Endothelial cell of umbilical vein (primary cell): ENCODE data around the gene CNTNAP4. TPM values are rescaled to one million over a fixed set of nuclear protein-coding genes. Genes with fewer than 3 reads are reported as not detected.

ENCODE experiments used
- BruUV-seq: library from RNA; stranded (reverse); fragments of 400-500 nt; replicated peaks from 2 replicates; lab custom pipeline; 2021; lab: Mats Ljungman, UMichigan
- CTCF ChIA-PET: fragments of 300-600, 350-600 bp; sonication (Branson Sonifier 250); formaldehyde crosslinking; loops from one replicate; lab custom pipeline; 2021; ENCODE audit warnings: antibody characterized with exemption, inconsistent platforms; lab: Charles Lee
- POLR2A ChIA-PET: fragments of 300-600, 350-600 bp; sonication (Branson Sonifier 250); formaldehyde crosslinking; loops from one replicate; lab custom pipeline; 2021; ENCODE audit warnings: antibody characterized with exemption, inconsistent platforms; lab: Charles Lee
- DNase-seq: peaks from one replicate; pipeline ENCODE4 v3.0.0-alpha.2; 2011; ENCODE audit warnings: low read depth, low spot score
- FAIRE-seq: peaks from 2 replicates; lab custom pipeline; 2011; peaks lifted over from hg19 to GRCh38; lab: Jason Lieb, UNC
- H2AFZ ChIP-seq: 2 replicates; pipeline ENCODE4 v1.6.0; 2012; ENCODE audit warnings: low read depth, low read length, control low read depth, inconsistent platforms
- H3K27ac ChIP-seq: 2 replicates; pipeline ENCODE4 v1.5.1; 2011; ENCODE audit warnings: low read depth, mild to moderate bottlenecking, control low read depth, low read length, moderate library complexity; ENCODE audit not compliant: insufficient read depth
- H3K27me3 ChIP-seq, 2 experiments: 2 replicates each; pipeline versions ENCODE4 v1.6.0 to v1.6.1; 2011; ENCODE audit warnings: low read length in 2 of 2, mixed read lengths in 1 of 2; ENCODE audit not compliant: control insufficient read depth in 2 of 2, insufficient read depth in 2 of 2
- H3K36me3 ChIP-seq, 2 experiments: 2 replicates in 1 of 2; 3 replicates in 1 of 2; pipeline ENCODE4 v1.5.1; 2011; ENCODE audit warnings: low read length in 2 of 2, mild to moderate bottlenecking in 1 of 2, moderate library complexity in 1 of 2; ENCODE audit not compliant: control insufficient read depth in 2 of 2, insufficient read depth in 2 of 2; ENCODE audit errors: extremely low read depth in 1 of 2
- H3K4me1 ChIP-seq: 3 replicates; pipeline ENCODE4 v1.5.1; 2011; ENCODE audit warnings: mild to moderate bottlenecking, low read length; ENCODE audit not compliant: control insufficient read depth, insufficient read depth; ENCODE audit errors: extremely low read depth
- H3K4me2 ChIP-seq: 2 replicates; pipeline ENCODE4 v1.6.1; 2011; ENCODE audit warnings: low read length, control low read depth, mixed read lengths; ENCODE audit not compliant: insufficient read depth
- H3K4me3 ChIP-seq, 3 experiments: fragments of 200-600 bp in 1 of 3; sonication (generic), shearing (Covaris generic) in 1 of 3; replicated peaks in 1 of 3; 2 replicates each; pipeline ENCODE4 v1.5.1; 2011 to 2016; ENCODE audit warnings: control low read depth in 3 of 3, low read length in 3 of 3, mild to moderate bottlenecking in 2 of 3, inconsistent platforms in 1 of 3, low read depth in 1 of 3, moderate library complexity in 1 of 3; ENCODE audit not compliant: insufficient read depth in 1 of 3
- H3K79me2 ChIP-seq: 2 replicates; pipeline ENCODE4 v1.6.0; 2012; ENCODE audit warnings: low read length, inconsistent platforms; ENCODE audit not compliant: control insufficient read depth, insufficient read depth
- H3K9ac ChIP-seq: replicated peaks from 2 replicates; pipeline ENCODE3; 2011; ENCODE audit warnings: low read length, control low read depth; ENCODE audit not compliant: insufficient read depth; ENCODE audit errors: extremely low read depth
- H3K9me1 ChIP-seq: replicated peaks from 3 replicates; pipeline ENCODE4 v1.6.0; 2011; ENCODE audit warnings: mild to moderate bottlenecking, low read length; ENCODE audit not compliant: control insufficient read depth, insufficient read depth; ENCODE audit errors: extremely low read depth
- H3K9me3 ChIP-seq: replicated peaks from 2 replicates; pipeline ENCODE4 v1.5.1; 2012; ENCODE audit warnings: low read length, inconsistent platforms; ENCODE audit not compliant: control insufficient read depth, insufficient read depth
- H4K20me1 ChIP-seq: replicated peaks from 2 replicates; pipeline ENCODE3; 2011; ENCODE audit warnings: mild to moderate bottlenecking, low read length; ENCODE audit not compliant: control insufficient read depth, insufficient read depth; ENCODE audit errors: extremely low read depth
- CTCF ChIP-seq, 2 donors: IDR thresholded peaks; 1 replicate in 1 of 2; 2 replicates in 1 of 2; pipeline ENCODE4 v1.5.1; 2011; ENCODE audit warnings: low read length in 2 of 2, mild to moderate bottlenecking in 2 of 2, moderate library complexity in 2 of 2, control low read depth in 1 of 2, inconsistent platforms in 1 of 2, low read depth in 1 of 2; ENCODE audit not compliant: insufficient read depth in 1 of 2; ENCODE audit errors: extremely low read depth in 1 of 2
- EZH2 ChIP-seq: IDR thresholded peaks from 2 replicates; pipeline ENCODE4 v1.6.1; 2012; ENCODE audit warnings: borderline replicate concordance, low read depth, mild to moderate bottlenecking, moderate library complexity, low read length, inconsistent platforms; ENCODE audit not compliant: severe bottlenecking
- FOS ChIP-seq: IDR thresholded peaks from 2 replicates; pipeline ENCODE4 v1.6.1; 2011; ENCODE audit warnings: mild to moderate bottlenecking, low read length, moderate library complexity, borderline replicate concordance; ENCODE audit not compliant: insufficient read depth
- GATA2 ChIP-seq: IDR thresholded peaks from 2 replicates; pipeline ENCODE4 v1.7.0; 2011; ENCODE audit warnings: low read depth, mild to moderate bottlenecking, moderate library complexity, mixed read lengths, low read length; ENCODE audit not compliant: insufficient read length, insufficient read depth
- JUN ChIP-seq: IDR thresholded peaks from 2 replicates; pipeline ENCODE4 v1.6.1; 2011; ENCODE audit warnings: borderline replicate concordance, low read depth; ENCODE audit not compliant: insufficient read length, insufficient read depth
- MAX ChIP-seq: IDR thresholded peaks from 2 replicates; pipeline ENCODE4 v1.6.1; 2011; ENCODE audit not compliant: insufficient read depth, insufficient read length
- MYC ChIP-seq: IDR thresholded peaks from one replicate; pipeline ENCODE4 v1.6.1; 2011; ENCODE audit warnings: mild to moderate bottlenecking, low read depth, low read length
- POLR2A ChIP-seq: IDR thresholded peaks from 2 replicates; pipeline ENCODE4 v1.6.1; 2012; ENCODE audit warnings: low read depth, mild to moderate bottlenecking, control low read depth, low read length
- dilution Hi-C: fragments of 300-500 bp; cut with MboI; formaldehyde crosslinking; loops from one replicate; pipeline ENCODE4 v1.15.0; 2019; ENCODE audit warnings: low sequenced_read_pairs; ENCODE audit not compliant: extremely low pct_ligation_motif_present
- intact Hi-C: fragments of 100-400 bp; cut with micrococcal nuclease; formaldehyde crosslinking; loops from one replicate; pipeline ENCODE4 v1.10.0; 2022
- polyA plus RNA-seq, 4 experiments: library from polyadenylated mRNA; depleted of rRNA in 3 of 4; stranded (reverse) in 3 of 4; unstranded in 1 of 4; fragments of >200 nt; gene quantifications; 2 replicates each; pipeline versions ENCODE4 v1.2.1 to v1.2.3, GENCODE V29; 2011 to 2012; ENCODE audit warnings: missing spikeins in 1 of 4
- total RNA-seq: library from RNA; stranded (reverse); gene quantifications from 2 replicates; pipeline ENCODE4 v1.2.3, GENCODE V29; 2021

CNTNAP4 gene
- total and polyA plus RNA-seq, 2 donors (not counting 3 experiments of a cell fraction or from before 2014, with no cell fraction given): not detected

- POLR2A ChIA-PET: no interaction called here
- no peak for FAIRE-seq
- no peak for TF ChIP-seq FOS
- no peak for TF ChIP-seq EZH2
- TF ChIP-seq JUN: no peak
- TF ChIP-seq MYC: no peak
- TF ChIP-seq POLR2A: no peak
Observed at GRCh38 chr16:76235025-76235424, 42.2 kb upstream of the CNTNAP4 start.

GRCh38 chr16:76235426-76235825 is 41.8 kb upstream of the CNTNAP4 start:
- Histone ChIP-seq H3K4me3 (no peak overlapping the region), H3K9ac (no peak overlapping the region), H3K79me2 (no peaks in the 10 kb centered on the region), H2AFZ (no peak overlapping the region), H3K4me2 (no peak overlapping the region), H3K9me3 (no peaks in the 10 kb centered on the region), H3K9me1 (no peaks in the 10 kb centered on the region), H3K27me3 (no peaks in the 10 kb centered on the region), H3K36me3 (no peaks in the 10 kb centered on the region), H3K4me1 (no peaks in the 10 kb centered on the region), H3K27ac (no peak overlapping the region), H4K20me1 (no peaks in the 10 kb centered on the region)
- TF ChIP-seq GATA2 (no peak), FOS (no peak), EZH2 (no peak), MAX (no peak), CTCF (IDR thresholded peaks at IDR 0.05; ENCODE audit: extremely low read depth in 1 of 2, insufficient read depth in 1 of 2, low read depth in 1 of 2, low read length in 2 of 2) (no peak)
- ChIA-PET POLR2A (no interaction called here), CTCF (no interaction called here)
- intact Hi-C loops (no loop called here), dilution Hi-C loops (no loop called here)
- FAIRE-seq (no peak), DNase-seq (no peak)
- no TSS peak for BruUV-seq

More at GRCh38 chr16:76235025-76235424, 42.2 kb upstream of the CNTNAP4 start:
- Histone ChIP-seq H3K9me3 (no peaks in the 10 kb centered on the region), H3K4me3 (no peak overlapping the region), H3K4me2 (no peak overlapping the region), H3K27me3 (no peaks in the 10 kb centered on the region), H3K9me1 (no peaks in the 10 kb centered on the region), H3K36me3 (no peaks in the 10 kb centered on the region), H4K20me1 (no peaks in the 10 kb centered on the region), H2AFZ (no peak overlapping the region), H3K27ac (no peak overlapping the region), H3K4me1 (no peaks in the 10 kb centered on the region), H3K9ac (no peak overlapping the region), H3K79me2 (no peaks in the 10 kb centered on the region)
- no TSS peak for BruUV-seq
- intact Hi-C loops (no loop called here), dilution Hi-C loops (no loop called here)
- DNase-seq: no peak
- CTCF ChIA-PET: no interaction called here
